HG03025 (cell line): ENCODE results near the gene ACTMAP.

ENCODE experiments used
- ATAC-seq: cut with Tn5 transposase; IDR thresholded peaks from one replicate; pipeline ENCODE4 v1.9.1; 2021; ENCODE audit warnings: mild to moderate bottlenecking, moderate library complexity; ENCODE audit not compliant: unreplicated experiment, low FRiP score

The ACTMAP gene

DNA sequence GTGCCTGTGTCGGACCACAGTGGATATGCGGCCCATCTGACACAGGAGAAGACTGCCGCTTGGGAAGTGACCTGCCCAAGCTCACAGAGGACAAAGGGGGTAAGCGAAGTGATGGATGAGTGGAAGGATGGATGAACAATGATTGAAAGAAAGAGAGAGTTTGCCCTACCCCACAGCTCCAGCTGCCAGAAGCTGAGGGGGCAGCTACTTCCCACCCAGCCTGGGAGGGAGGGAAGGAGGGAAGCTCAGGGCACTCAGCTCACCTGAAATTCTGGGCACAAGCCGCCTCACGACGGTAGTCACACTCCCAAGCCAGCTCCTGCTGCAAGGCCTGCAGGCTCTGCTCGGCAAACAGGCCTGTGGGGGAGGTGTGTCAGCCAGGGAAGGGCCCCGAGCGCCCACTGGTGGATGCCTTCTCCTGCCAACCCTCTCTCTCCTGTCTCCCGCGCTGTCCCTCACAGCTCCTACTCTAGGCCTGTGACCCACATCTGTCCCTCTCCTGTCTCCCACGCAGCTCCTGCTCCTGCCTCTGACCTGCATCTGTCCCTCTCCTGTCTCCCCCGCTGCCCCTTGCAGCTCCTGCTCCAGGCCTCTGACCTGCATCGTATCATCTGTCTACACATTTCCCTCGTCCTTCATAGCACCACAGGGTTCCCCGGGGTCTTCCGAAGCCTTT is 47.8 kb downstream of the ACTMAP start:
- no peak for ATAC-seq

DNA sequence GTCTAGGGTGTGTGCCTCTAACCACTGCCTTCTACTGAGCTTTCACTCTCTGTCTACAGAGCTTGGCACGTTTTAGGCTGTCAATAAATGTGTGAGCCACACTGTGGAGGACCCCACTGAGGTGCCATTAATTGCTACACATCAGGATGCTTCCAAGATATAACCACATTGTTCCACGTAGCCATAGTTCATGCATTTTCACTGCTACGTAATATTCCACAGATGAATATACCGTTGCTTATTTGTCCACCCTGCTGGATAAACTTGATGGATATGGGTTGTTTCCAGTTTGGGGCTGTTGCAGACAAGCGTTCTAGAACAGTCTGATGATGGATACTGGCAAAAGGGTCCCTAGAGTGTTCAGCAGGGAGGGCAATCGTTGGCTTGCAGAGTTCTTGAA is 48.5 kb downstream of the ACTMAP start:
- no peak for ATAC-seq

DNA sequence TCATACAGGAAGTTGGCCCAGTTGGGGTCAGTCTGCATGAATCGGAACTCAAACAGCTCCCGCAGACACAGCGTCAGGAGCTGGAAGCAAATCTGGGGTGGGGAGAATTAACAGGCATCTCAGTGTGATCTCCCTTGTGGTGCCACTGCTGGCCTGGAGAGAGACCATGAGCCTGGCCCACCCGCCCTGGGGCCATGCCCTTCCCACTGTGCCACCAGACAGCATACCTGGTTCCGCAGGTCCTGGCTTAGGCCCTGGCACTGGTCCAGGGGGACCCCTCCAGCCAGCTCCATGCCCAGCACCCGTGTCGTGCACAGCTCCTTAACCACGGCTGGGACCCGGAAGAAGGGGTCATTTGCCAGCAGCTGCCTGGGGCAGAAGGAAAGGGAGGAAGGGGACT is 50.2 kb downstream of the ACTMAP start:
- no peak for ATAC-seq

DNA sequence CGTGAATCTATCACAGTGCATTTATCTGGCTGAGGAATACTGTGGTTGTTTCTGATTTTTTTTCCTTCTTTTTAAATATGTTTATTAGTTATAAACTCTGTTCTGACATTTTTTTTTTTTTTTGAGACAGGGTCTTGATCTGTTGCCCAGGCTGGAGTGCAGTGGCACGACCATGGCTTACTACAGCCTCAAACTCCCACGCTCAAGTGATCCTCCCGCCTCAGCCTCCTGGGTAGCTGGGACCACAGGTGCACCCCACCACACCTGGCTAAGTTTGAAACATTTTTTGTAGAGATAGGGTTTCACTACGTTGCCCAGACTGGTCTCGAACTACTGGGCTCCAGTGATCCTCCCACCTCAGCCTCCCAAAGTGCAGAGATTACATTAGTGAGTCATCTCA is 53.3 kb downstream of the ACTMAP start:
- no peak for ATAC-seq

DNA sequence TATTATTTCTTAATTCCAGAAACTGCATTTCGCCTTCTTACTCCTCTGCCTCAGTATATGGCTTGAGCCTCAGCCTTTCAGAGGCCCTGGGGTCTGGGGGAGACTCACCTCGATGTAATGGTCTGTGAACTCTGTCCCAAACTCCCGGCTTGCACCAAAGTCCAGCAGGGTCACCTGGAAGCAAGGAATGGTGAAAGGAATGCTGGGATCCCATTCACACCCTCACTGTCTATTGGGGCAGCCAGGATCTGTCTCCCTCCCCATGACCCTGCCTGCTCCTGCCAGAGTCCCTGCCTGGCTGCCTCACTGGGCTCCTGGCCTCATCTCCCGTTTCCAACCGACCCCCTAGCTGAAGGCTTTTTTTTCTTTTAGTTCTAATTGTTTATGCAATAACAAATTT is 54.4 kb downstream of the ACTMAP start:
- no peak for ATAC-seq

DNA sequence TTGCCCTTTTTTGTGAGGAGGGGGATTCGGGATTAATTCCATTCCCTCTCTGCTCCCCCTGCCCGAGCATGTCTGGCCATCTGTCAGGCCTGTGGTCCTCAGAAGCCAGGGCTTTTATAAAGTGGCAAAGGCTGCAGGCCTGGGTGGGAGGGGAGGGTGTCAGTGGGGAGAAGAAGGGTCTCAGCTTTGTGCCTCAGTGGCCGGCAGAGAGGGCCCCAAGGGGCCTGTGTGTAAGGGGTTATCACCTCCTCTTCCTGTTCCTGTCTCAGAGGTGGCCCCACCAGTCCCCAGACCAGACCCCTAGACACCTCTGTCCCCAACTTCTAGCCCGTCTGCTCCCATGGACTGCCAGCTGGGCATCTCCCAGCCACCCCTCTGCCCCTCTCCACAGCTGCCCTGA is 56.4 kb downstream of the ACTMAP start:
- ATAC-seq, result no peak

DNA sequence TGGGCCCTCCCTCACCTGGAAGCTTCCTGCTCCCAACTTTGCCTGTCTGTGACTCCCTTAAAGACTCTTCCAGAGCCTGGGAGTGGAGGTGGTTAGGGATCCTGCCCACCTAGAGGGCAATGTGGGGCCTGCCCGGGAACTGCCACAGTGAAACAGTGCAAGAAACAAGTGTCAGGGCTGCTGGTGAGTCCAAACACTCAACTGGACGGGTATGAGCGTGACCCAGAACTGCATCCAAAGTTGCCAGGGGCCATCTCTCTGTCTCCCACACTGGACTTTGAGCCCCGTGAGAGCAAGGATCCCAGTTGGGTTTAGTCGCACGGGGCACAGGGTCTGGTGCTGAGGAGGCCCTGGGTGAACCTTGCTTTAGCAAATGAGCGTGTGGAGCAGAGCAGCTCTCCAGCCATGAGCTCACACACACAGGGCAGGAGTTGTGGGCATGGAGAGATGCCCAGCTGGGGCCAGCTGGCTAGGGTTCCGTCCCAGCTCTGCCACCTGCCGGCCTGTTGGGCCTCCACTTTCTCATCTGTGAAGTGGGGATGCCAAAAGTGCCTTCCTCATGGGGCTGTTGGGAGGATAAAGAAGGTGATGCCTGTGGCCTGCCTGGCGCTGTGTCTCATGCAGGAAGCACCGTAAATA is 57.0 kb downstream of the ACTMAP start:
- ATAC-seq, result no peak

DNA sequence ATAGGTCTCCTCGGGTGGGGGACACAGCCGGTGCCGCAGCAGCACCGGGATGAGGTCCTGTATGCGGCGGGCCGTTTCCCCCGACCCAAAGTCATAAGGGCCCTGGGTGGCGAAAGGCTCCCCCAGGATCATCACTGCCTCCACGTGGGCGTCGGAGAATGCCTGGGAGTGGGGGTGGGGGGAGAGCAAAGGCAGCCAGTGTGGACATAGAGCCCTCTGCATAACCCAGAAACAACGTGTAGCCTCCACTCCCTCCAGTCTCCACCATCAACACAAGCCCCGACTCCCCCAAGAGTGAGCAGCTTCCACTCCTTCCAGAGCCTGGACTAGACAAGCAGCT is 58.1 kb downstream of the ACTMAP start:
- ATAC-seq, result no peak

DNA sequence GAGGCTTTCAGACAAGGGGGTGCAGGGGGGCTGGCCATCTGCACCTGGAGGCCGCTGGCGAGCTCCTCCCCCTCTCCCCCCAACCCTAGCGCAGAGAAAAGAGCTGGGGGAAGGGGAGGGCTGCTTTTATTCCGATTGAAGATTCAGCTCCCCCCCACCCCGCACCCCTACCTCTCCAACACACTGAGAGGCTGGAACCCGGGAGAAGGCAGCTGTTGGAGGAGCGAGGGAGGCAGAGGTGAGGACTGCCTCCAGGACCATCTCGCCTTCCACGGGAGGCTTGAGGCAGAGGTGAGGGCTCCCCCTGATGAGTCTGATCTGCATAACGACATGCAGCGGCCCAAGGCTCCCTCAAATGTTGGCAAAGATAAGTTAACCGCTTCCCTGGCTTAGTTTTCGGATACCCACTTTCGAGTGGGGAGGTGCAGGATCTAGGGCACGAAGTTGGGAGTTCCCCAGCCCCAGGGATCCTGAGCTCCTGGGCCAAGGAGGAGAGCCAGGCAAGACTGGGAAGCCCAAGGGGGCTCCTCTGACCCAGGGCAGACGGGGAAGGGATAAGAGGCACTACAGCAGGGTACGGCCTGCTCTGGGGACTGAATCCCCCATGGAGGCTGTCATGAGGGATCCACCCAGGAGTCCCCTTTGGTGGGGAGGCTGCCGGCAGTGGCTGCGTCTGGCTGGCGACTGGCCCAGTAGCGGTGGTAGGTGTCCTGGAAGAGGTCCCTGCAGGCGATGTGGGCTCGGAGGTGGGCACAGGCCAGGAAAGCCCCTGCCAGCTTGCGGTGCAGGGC is 58.7 kb downstream of the ACTMAP start:
- no peak for ATAC-seq
